Neuronal stem cell (in vitro differentiated cells): ENCODE results near the gene ATP2C2.
A peak's percentile ranks its signal among the peaks of the same experiment; 100 is the strongest.

Source experiments
- DNase-seq: peaks from one replicate; pipeline ENCODE4 v3.0.0-alpha.2; 2013; ENCODE audit warnings: low spot score
- H2AFZ ChIP-seq: one replicate; pipeline ENCODE4 v1.6.1; 2013; ENCODE audit warnings: mild to moderate bottlenecking, low read length, inconsistent platforms
- H2AK5ac ChIP-seq: 2 replicates; pipeline ENCODE4 v1.6.1; 2013; ENCODE audit warnings: low read depth, mild to moderate bottlenecking, inconsistent platforms, low read length, moderate library complexity, mixed read lengths
- H2BK120ac ChIP-seq: 2 replicates; pipeline ENCODE4 v1.6.1; 2013; ENCODE audit warnings: low read depth, mild to moderate bottlenecking, inconsistent platforms, low read length, moderate library complexity, mixed read lengths
- H2BK12ac ChIP-seq: one replicate; pipeline ENCODE4 v1.6.1; 2013; ENCODE audit warnings: low read length, inconsistent platforms
- H2BK15ac ChIP-seq: 2 replicates; pipeline ENCODE4 v1.6.1; 2013; ENCODE audit warnings: mild to moderate bottlenecking, low read length, inconsistent platforms, mixed read lengths
- H2BK5ac ChIP-seq: one replicate; pipeline ENCODE4 v1.6.1; 2013; ENCODE audit warnings: inconsistent platforms, mild to moderate bottlenecking, low read length, moderate library complexity
- H3K14ac ChIP-seq: one replicate; pipeline ENCODE4 v1.6.1; 2013; ENCODE audit warnings: low read length, inconsistent platforms
- H3K18ac ChIP-seq: 2 replicates; pipeline ENCODE4 v1.6.1; 2013; ENCODE audit warnings: low read length, inconsistent platforms
- H3K23ac ChIP-seq: 2 replicates; pipeline ENCODE4 v1.6.1; 2013; ENCODE audit warnings: low read depth, mild to moderate bottlenecking, mixed read lengths, low read length, inconsistent platforms; ENCODE audit not compliant: poor library complexity
- H3K27ac ChIP-seq: replicated peaks from 3 replicates; pipeline ENCODE4 v1.5.1; 2013; ENCODE audit warnings: low read length, inconsistent platforms
- H3K27me3 ChIP-seq, 3 experiments: 2 replicates each; pipeline ENCODE4 v1.6.1; 2013; ENCODE audit warnings: low read length in 3 of 3, mild to moderate bottlenecking in 2 of 3, inconsistent platforms in 1 of 3, low read depth in 1 of 3, mixed read lengths in 1 of 3, moderate library complexity in 1 of 3; ENCODE audit not compliant: control insufficient read depth in 3 of 3, insufficient read depth in 3 of 3
- H3K36me3 ChIP-seq, 2 donors: replicated peaks in 1 of 2; 2 replicates each; pipeline ENCODE4 v1.6.1; 2013; ENCODE audit warnings: low read length in 2 of 2; ENCODE audit not compliant: control insufficient read depth in 2 of 2, insufficient read depth in 2 of 2
- H3K4ac ChIP-seq: 2 replicates; pipeline ENCODE4 v1.6.1; 2013; ENCODE audit warnings: inconsistent platforms, mild to moderate bottlenecking, low read length, moderate library complexity
- H3K4me1 ChIP-seq, 2 donors: 1 replicate in 1 of 2; 2 replicates in 1 of 2; pipeline ENCODE4 v1.6.1; 2013; ENCODE audit warnings: low read length in 2 of 2, low read depth in 1 of 2; ENCODE audit not compliant: control insufficient read depth in 2 of 2, insufficient read depth in 1 of 2
- H3K4me2 ChIP-seq: one replicate; pipeline ENCODE4 v1.6.1; 2013; ENCODE audit warnings: mild to moderate bottlenecking, low read length, inconsistent platforms; ENCODE audit not compliant: insufficient read depth, poor library complexity, severe bottlenecking
- H3K4me3 ChIP-seq, 2 donors: 2 replicates each; pipeline ENCODE4 v1.5.1; 2013; ENCODE audit warnings: low read length in 2 of 2, mild to moderate bottlenecking in 2 of 2, inconsistent platforms in 1 of 2, moderate library complexity in 1 of 2
- H3K79me1 ChIP-seq: one replicate; pipeline ENCODE4 v1.6.1; 2013; ENCODE audit warnings: low read depth, mild to moderate bottlenecking, inconsistent platforms, low read length, moderate library complexity
- H3K9ac ChIP-seq: one replicate; pipeline ENCODE4 v1.6.1; 2013; ENCODE audit warnings: mild to moderate bottlenecking, low read depth, low read length, inconsistent platforms; ENCODE audit not compliant: poor library complexity
- H3K9me3 ChIP-seq, 2 donors: replicated peaks in 1 of 2; 2 replicates each; pipeline versions ENCODE3 to v1.6.1; 2013; ENCODE audit warnings: low read length in 2 of 2, mild to moderate bottlenecking in 2 of 2, inconsistent platforms in 1 of 2, low read depth in 1 of 2, mixed read lengths in 1 of 2, moderate library complexity in 1 of 2; ENCODE audit not compliant: control insufficient read depth in 2 of 2, insufficient read depth in 1 of 2
- H4K8ac ChIP-seq: one replicate; pipeline ENCODE4 v1.6.1; 2013; ENCODE audit warnings: low read depth, mild to moderate bottlenecking, inconsistent platforms, low read length, moderate library complexity
- H4K91ac ChIP-seq: one replicate; pipeline ENCODE4 v1.6.1; 2013; ENCODE audit warnings: low read length, low read depth, mild to moderate bottlenecking, inconsistent platforms; ENCODE audit not compliant: poor library complexity
- WGBS, 2 donors: extraction: QIAGEN DNeasy Blood & Tissue Kit; methylation state at CpG; one replicate each; pipeline ENCODE4 v1.1.7; 2013; ENCODE audit warnings: missing lambda C conversion rate in 2 of 2, mixed read lengths in 1 of 2; ENCODE audit not compliant: insufficient read length in 2 of 2, insufficient replicate concordance in 1 of 2; ENCODE audit errors: extremely low coverage in 2 of 2; 5-methylcytosine and 5-hydroxymethylcytosine counted together

The ATP2C2 gene

GRCh38 chr16:84331998-84332780, 36.1 kb upstream of the ATP2C2 start:
- Histone ChIP-seq H2BK15ac (no peak overlapping the region), H3K14ac (no peak overlapping the region), H3K4ac (no peak overlapping the region), H2BK5ac (no peak overlapping the region), H3K27ac (no peak overlapping the region), H3K9ac (no peak overlapping the region), H3K36me3 (no peaks in the 10 kb centered on the region), H3K4me1 (peaks cover 0 to 3% of the 10 kb centered on the region in 2 donors), H2BK120ac (no peak overlapping the region), H3K9me3 (peaks cover 0 to under 1% of the 10 kb centered on the region in 2 donors), H3K79me1 (no peaks in the 10 kb centered on the region), H3K18ac (no peak overlapping the region), H3K4me3 (no peak overlapping the region), H3K23ac (no peak overlapping the region), H3K4me2 (no peak overlapping the region), H2AK5ac (no peak overlapping the region), H2BK12ac (no peak overlapping the region), H3K27me3 (peaks cover 0 to 4% (median 0%) of the 10 kb centered on the region in 3 experiments), H4K91ac (no peak overlapping the region), H2AFZ (no peak overlapping the region), H4K8ac (no peak overlapping the region)
- DNase-seq = no peak
- WGBS, 2 donors = no CpG with 5 or more reads among the region's 17 CpGs

GRCh38 chr16:84332975-84333684, 35.2 kb upstream of the ATP2C2 start:
- H3K9ac ChIP-seq = no peak overlapping the region
- H3K23ac ChIP-seq = no peak overlapping the region
- H3K4me2 ChIP-seq = no peak overlapping the region
- no peak overlapping the region for H2BK120ac ChIP-seq
- WGBS, 2 donors = no CpG with 5 or more reads among the region's 10 CpGs
- H3K27ac ChIP-seq = no peak overlapping the region
- no peak overlapping the region for H2AK5ac ChIP-seq
- H3K36me3 ChIP-seq = no peaks in the 10 kb centered on the region
- H3K4me3 ChIP-seq = no peak overlapping the region
- H3K4ac ChIP-seq = no peak overlapping the region
- H2BK12ac ChIP-seq = no peak overlapping the region
- H2BK5ac ChIP-seq = no peak overlapping the region
- H3K27me3 ChIP-seq = peaks cover 0 to 4% (median 0%) of the 10 kb centered on the region in 3 experiments
- no peak overlapping the region for H2BK15ac ChIP-seq
- H4K91ac ChIP-seq = no peak overlapping the region
- no peak overlapping the region for H4K8ac ChIP-seq
- no peaks in the 10 kb centered on the region for H3K79me1 ChIP-seq
- H3K18ac ChIP-seq = no peak overlapping the region
- H3K14ac ChIP-seq = no peak overlapping the region
- DNase-seq = no peak
- H3K4me1 ChIP-seq = peaks cover 0 to 3% of the 10 kb centered on the region in 2 donors
- H2AFZ ChIP-seq = peak overlapping the region; percentile 38
- peaks cover 1 to 4% of the 10 kb centered on the region in 2 donors for H3K9me3 ChIP-seq

DNA sequence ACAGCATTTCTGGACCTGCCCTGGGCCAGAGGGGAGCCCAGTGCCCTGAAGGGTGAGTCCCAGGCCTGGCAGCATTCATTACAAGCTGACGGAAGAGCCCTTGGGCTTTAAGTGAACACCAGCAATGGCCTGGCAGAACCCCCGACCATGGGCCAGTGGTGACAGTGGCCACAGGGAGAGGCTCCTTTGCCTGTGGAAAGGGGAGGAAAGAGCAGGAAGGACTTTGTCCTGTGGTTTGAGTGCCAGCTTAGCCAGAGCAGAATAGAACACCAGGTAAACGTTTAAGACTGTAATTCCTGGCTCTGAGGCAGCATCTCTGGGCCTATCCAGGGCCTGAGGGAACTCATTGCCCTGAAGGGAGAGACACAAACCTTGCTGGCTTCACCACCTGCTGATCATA, 34.3 kb upstream of the ATP2C2 start:
- H3K23ac ChIP-seq = no peak overlapping the region
- H3K4ac ChIP-seq = no peak overlapping the region
- DNase-seq = no peak
- no peak overlapping the region for H2BK15ac ChIP-seq
- no peak overlapping the region for H3K18ac ChIP-seq
- peak overlapping the region; percentile 7 for H2BK120ac ChIP-seq
- H3K9me3 ChIP-seq = peaks cover 1 to 4% of the 10 kb centered on the region in 2 donors
- peak overlapping the region; percentile 19 for H2AK5ac ChIP-seq
- no peak overlapping the region for H2AFZ ChIP-seq
- H3K27ac ChIP-seq = no peak overlapping the region
- no peak overlapping the region for H4K8ac ChIP-seq
- peaks cover 0 to 3% of the 10 kb centered on the region in 2 donors for H3K4me1 ChIP-seq
- no peak overlapping the region for H4K91ac ChIP-seq
- no peak overlapping the region for H2BK5ac ChIP-seq
- peak overlapping the region; percentile 26 for H3K9ac ChIP-seq
- no peak overlapping the region for H3K4me2 ChIP-seq
- H3K27me3 ChIP-seq = no peaks in the 10 kb centered on the region
- no peak overlapping the region for H3K4me3 ChIP-seq
- no peak overlapping the region for H2BK12ac ChIP-seq
- H3K36me3 ChIP-seq = no peaks in the 10 kb centered on the region
- H3K79me1 ChIP-seq = no peaks in the 10 kb centered on the region
- no CpG with 5 or more reads among the region's 3 CpGs for WGBS, 2 donors
- no peak overlapping the region for H3K14ac ChIP-seq

DNA sequence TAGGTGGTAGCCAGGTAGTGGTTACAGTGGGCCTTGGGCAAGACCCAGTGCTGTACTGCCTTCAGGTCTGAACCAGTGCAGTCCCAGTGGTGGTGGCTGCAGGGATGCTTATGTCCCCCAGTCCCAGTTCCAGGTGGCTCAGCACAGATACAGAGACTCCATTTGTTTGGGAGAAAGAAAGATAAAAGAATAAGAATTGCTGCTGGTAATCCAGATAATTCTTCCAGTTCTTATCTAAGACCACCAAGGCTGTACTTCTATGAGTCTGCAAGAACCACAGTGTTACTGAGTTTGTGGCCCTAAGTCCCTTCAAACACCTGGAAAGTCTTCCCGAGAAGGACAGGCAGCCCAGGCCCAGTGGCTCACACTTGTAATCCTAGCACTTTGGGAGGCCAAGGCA, 33.9 kb upstream of the ATP2C2 start:
- Histone ChIP-seq H3K23ac (no peak overlapping the region), H2BK15ac (no peak overlapping the region), H4K8ac (no peak overlapping the region), H3K9ac (peak overlapping the region; percentile 26), H3K9me3 (peaks cover 1 to 4% of the 10 kb centered on the region in 2 donors), H3K27ac (no peak overlapping the region), H4K91ac (no peak overlapping the region), H2AFZ (no peak overlapping the region), H3K14ac (no peak overlapping the region), H2BK12ac (no peak overlapping the region), H3K36me3 (no peaks in the 10 kb centered on the region), H3K27me3 (peaks cover 0 to 4% (median 0%) of the 10 kb centered on the region in 3 experiments), H2AK5ac (peak overlapping the region; percentile 19), H3K4me1 (peaks cover 0 to 3% of the 10 kb centered on the region in 2 donors), H3K18ac (no peak overlapping the region), H3K4me3 (no peak overlapping the region), H2BK120ac (peak overlapping the region; percentile 7), H3K79me1 (no peaks in the 10 kb centered on the region), H3K4me2 (no peak overlapping the region), H3K4ac (no peak overlapping the region), H2BK5ac (no peak overlapping the region)
- WGBS, 2 donors = no CpG with 5 or more reads among the region's 1 CpG
- DNase-seq = no peak
